HG02759 (cell line): ENCODE data around the gene NBPF14.
"Not testable (repeated sequence)": the region's sequence is repeated elsewhere in the genome, so short reads cannot be mapped to it uniquely, and the experiment has no call there.

Experiments used
- ATAC-seq: cut with Tn5 transposase; IDR thresholded peaks from one replicate; pipeline ENCODE4 v1.9.1; 2021; ENCODE audit warnings: mild to moderate bottlenecking, moderate library complexity; ENCODE audit not compliant: unreplicated experiment

NBPF14 gene, protein sequence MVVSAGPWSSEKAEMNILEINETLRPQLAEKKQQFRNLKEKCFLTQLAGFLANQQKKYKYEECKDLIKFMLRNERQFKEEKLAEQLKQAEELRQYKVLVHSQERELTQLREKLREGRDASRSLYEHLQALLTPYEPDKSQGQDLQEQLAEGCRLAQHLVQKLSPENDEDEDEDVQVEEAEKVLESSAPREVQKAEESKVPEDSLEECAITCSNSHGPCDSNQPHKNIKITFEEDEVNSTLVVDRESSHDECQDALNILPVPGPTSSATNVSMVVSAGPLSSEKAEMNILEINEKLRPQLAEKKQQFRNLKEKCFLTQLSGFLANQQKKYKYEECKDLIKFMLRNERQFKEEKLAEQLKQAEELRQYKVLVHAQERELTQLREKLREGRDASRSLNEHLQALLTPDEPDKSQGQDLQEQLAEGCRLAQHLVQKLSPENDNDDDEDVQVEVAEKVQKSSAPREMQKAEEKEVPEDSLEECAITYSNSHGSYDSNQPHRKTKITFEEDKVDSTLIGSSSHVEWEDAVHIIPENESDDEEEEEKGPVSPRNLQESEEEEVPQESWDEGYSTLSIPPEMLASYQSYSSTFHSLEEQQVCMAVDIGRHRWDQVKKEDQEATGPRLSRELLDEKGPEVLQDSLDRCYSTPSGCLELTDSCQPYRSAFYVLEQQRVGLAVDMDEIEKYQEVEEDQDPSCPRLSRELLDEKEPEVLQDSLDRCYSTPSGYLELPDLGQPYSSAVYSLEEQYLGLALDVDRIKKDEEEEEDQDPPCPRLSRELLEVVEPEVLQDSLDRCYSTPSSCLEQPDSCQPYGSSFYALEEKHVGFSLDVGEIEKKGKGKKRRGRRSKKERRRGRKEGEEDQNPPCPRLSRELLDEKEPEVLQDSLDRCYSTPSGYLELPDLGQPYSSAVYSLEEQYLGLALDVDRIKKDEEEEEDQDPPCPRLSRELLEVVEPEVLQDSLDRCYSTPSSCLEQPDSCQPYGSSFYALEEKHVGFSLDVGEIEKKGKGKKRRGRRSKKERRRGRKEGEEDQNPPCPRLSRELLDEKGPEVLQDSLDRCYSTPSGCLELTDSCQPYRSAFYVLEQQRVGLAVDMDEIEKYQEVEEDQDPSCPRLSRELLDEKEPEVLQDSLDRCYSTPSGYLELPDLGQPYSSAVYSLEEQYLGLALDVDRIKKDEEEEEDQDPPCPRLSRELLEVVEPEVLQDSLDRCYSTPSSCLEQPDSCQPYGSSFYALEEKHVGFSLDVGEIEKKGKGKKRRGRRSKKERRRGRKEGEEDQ (N-terminal part only)

GRCh38 chr1:148595911-148596310 is at the start of gene NBPF14:
TSS of gene NBPF14 (minus strand) at chr1:148596011. CDS start at chr1:148595717, 294 bp downstream.
- ATAC-seq, result not testable (repeated sequence)

- not testable (repeated sequence) for ATAC-seq
These were observed 29.6 kb upstream of the NBPF14 start for GRCh38 chr1:148625451-148625850.

DNA sequence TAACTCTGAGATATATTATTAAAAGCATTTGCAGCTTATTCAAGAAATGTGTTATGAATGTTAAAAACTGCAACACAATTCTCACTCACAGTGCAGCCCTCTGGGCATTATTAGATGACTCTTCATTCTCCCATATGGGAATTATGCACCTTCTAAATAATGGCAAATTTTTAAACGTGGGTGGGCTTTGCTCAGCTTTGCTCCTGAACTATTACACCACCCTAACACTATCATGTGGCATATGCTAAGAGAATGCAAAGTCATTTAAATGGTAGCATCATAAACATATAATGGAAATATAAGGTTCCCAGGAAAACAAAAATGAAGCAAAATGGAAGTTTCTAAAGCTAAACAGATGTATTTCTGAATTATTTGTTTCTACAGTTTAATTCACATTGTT is 22.4 kb upstream of the NBPF14 start:
- not testable (repeated sequence) for ATAC-seq

GRCh38 chr1:148605266-148605665 is 9.5 kb upstream of the NBPF14 start:
- ATAC-seq, result not testable (repeated sequence)

DNA sequence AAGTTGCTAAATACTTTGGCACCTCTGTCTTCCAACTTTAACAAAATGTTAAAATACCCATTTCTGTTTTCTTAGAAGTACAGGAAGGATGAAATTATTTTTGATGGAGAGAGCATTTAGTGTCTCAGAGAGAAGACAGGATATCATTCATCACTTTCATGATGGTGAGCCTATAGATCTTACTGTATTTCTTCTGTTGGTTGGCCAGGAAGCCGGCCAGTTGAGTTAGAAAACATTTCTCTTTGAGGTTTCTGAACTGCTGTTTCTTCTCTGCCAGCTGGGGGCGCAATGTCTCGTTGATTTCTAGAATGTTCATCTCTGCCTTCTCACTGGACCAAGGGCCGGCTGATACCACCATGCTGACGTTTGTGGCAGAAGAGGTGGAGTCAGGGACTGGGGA is 451 bp downstream of the NBPF14 start:
- not testable (repeated sequence) for ATAC-seq

DNA sequence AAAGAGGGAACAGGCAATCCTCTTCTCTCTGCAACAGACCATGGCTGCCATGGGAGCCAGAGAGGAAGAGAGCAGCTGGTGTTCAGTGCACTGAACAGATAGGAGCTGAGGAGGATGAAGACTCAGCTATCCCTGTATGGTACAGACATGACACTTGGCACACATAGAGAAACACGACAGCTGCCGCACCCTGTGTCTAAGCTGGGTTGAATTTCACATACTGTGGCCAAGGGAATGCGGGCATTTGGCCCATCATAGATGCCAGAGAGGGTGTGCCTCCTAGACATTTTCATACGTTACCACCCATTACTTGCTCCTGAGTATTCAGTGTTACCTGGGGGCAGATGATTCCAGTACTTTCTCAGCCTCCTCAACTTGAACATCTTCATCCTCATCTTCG is 4.7 kb downstream of the NBPF14 start:
- not testable (repeated sequence) for ATAC-seq

DNA sequence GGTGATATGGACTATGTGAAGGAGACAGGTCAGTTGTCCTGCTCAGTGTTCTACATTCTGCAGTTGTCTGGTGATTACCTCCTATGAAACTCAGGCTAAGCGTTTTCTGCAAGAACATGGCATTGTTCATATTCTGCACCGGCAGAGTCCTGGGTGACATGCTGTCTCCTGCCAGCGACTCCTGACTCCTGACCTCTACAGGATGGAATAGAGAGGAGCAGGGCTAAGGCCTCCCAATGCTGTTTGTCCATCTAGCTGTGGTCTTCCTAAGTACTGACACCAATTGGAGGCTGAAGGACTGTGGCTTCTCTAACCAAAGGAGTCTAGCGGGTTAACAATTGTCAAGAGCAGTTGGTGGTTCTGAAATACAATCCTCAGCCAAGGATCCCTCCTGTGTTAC is 63.7 kb downstream of the NBPF14 start:
- not testable (repeated sequence) for ATAC-seq

DNA sequence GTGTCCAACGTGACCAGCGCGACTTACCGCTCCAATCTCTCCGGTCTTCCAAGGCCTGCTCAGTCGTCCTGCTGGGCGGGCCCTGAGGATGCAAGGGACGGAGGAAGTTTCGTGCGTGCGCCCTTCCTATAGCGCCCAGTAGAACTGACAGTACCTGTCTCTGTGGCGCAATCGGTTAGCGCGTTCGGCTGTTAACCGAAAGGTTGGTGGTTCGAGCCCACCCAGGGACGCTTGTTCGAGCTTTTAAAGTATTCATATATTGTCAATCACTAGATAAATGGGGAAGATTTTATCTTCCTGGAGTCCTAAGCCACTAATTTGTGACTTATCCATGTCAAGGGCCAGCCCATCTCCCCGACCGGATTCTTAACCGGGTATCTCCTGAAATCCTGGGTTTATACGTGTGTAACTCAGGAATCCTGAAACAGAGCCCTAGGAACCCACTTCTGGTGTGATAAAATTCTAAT is 66.7 kb downstream of the NBPF14 start:
- not testable (repeated sequence) for ATAC-seq

DNA sequence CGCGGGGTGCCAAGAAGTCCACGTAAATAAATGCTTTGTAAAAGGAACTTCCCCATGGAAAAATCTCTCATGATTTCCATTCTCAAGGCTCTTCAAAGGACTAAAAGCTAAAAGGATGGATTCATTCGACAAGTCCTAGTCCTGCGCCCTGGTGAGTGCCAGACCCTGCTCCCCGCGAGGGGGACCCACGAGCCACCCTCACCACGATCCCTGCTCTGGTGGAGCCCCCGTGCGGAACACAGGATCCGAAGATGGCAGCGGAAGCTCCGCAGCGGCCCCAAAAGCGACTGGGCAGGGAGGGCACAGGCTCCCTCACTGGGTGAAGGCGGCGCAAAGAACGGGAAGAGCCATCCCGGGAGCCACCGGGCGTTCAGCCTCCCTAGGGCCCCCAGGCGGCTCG is 67.2 kb downstream of the NBPF14 start:
- ATAC-seq, result not testable (repeated sequence)

DNA sequence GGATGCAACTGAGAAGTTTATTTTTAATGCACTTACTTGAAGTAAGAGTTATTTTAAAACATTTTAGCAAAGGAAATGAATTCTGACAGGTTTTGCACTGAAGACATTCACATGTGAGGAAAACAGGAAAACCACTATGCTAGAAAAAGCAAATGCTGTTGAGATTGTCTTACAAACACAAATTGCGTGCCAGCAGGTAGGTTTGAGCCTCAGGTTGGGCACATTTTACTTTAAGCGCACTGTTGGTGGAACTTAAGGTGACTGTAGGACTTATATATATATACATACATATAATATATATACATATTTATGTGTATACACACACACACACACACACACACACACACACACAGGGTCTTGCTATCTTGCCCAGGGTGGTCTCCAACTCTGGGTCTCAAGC is 69.2 kb downstream of the NBPF14 start:
- not testable (repeated sequence) for ATAC-seq

DNA sequence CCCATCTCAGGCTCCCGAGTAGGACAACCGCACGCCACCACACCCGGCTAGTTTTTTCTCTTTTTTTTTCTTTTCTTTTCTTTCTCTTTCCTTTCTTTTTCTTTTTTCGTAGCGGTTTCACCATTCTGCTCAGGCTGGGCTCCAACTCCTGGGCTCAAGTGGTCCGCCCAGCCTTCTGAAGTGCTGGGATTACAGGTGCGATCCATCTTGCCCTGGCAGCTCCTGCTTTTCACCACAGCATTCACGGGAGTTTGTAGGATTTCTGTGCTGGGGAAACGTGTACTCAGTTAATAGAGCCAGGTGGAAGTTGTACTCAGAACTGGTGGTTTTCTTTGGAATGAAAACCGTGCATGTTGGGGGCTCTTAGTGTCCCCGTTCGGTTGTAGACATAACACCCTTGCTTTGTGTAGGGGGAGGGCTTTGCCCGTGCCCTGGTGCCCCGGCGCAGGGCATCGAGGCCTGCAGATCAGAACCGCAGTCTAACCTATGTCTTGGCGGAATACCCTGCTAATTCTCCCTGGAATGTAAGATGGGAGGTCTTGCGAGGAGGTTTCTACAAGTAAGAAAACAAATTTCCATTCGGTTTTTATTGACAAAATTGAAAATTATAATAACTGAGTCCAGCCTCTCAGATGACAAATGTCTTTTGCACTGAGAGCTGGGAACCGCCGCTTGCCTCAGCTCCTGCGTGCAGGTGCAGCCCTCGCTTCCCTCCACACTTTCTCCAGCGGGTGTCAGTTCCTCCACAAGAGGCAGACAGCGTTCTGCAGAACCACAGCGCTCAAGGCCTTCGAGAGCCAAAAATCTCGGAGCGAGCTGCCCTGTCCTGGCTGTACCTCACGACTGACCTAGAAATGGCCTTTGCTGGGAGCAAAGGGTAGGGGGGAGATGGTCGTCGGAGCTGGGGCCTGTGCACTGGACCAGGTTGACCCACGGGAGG is 72.3 kb downstream of the NBPF14 start:
- ATAC-seq, result peak; percentile 7

DNA sequence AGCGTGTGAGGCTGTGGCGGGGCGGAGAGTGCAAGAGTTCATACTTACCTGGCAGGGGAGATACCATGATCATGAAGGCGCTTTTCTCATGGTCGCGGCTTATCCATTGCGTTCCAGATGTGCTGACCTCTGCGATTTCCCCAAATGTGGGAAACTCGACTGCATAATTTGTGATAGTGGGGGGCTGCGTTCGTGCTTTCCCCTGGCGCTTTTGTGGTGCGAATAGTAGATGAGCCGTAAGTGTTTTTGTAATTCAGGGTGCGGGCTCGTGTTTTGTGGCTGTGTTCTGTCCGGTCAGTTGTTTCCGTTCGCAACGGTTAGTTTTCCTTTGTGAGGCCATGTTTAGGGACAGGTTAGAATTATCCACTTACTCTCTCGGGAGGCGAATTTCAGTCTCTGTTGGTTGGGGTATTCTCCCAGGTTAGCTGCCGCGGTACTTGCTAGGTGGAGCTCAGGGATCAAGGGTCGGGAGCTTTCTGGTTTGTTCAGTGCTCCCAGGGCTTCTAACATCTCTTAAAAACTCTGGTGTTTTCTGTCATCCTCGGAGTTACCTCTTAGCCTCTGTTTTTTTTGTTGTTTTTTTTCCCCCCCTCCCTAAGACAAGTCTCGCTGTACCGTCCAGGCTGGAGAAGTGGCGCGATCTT is 73.1 kb downstream of the NBPF14 start:
- peak; percentile 83 for ATAC-seq

DNA sequence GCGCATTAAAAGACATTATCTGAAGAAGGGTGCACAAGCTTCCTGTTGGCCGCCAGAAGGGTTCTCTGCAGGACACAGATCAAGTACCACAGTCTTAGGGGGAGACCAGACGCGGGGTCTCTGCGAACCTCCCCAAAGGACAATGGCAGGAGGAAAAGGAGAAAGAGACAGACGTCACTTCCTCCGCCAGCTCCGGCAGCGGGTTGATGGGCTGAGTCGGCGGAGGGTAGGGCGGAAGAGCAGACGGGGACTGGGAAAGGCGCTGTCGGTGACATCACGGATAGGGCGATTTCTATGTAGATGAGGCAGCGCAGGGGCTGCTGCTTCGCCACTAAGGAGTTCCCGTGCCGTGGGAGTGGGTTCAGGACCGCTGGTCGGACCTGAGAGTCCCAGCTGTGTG is 73.7 kb downstream of the NBPF14 start:
- peak; percentile 58 for ATAC-seq

DNA sequence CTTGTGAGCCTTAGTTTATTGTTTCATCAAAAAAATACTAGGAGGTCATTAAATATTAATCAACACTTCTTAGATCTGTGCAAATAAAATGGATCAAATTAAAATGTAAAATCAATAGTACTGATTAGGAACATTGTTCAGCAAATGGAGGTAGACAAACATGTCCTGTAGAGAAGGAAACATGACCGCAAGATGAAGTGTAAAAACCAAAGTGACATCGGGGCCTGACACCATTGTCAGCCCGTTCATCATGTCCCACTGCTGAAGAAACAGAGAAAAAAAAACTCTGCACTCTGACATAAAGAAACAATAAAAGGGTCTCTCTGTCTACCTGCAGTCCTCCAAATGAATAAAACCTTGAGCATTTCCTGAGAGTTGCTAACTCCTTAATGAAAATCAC is 81.5 kb downstream of the NBPF14 start:
- ATAC-seq, result not testable (repeated sequence)

DNA sequence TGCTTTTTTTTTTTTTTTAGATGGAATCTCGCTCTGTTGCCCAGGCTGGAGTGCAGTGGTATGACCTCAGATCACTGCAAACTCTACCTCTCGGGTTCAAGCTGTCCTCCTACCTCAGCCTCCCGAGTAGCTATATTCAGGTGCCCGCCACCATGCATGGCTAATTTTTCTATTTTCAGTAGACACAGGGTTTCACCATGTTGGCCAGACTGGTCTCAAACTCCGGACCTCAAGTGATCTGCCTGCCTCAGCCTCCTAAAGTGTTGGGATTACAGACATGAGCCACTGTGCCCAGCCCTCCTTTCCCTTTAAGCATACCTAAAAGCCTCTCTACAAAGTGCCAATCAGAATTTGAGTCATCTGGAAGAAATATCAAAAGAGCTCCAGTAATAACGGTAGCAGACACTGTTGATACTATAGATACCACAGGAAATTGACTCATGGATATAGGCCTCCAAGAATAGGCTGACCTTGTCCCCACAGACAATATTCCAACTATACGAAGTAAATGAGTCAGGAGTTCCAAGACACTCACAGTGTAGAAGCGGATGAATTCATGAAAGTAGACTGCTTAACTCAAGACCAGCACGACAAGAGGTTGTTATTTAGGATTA is 83.1 kb downstream of the NBPF14 start:
- not testable (repeated sequence) for ATAC-seq

DNA sequence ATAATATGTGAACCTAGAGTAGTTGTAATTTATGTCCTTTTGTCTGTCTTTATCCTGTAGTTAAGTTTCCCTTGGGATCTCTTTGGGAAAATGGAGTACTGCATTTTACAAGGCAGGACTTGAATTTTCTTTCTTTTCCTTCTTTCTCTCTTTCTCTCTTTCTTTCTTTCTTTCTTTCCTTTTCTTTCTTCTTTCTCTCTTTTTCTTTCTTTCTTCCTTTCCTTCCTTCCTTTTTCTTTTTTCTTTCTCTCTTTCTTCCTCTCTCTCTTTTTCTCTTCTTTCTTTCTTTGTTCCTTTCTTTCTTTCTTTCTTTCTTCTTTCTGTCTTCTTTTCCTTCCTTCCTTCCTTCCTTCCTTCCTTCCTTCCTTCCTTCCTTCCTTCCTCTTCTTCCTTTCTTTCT is 101.9 kb downstream of the NBPF14 start:
- not testable (repeated sequence) for ATAC-seq

DNA sequence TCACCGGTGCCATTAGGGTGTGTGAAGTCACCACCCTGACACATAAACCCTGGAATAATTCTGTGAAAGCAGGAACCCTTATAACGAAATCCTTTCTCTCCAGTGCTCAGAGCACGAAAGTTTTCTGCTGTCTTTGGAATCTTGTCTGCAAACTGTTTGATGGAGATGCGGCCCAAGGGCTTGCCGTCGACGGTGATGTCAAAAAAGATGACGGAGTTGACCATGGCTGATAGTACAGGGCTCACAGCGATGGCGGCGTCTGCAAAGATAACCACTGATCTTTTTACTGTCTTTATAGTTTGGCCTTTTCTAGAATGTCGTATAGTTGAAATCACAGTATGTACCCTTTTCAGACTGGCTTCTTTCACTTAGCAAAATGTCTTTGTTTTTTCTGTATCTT is 112.8 kb downstream of the NBPF14 start, which contains the start of gene PPIAL4G:
Gene PPIAL4G, minus strand, starts transcription at position 274 of the 400 bp plus-strand sequence. Its CDS starts 50 bp downstream, at position 224.
- not testable (repeated sequence) for ATAC-seq
